Measurements from ENCODE around the gene FEZ2.
"Not testable (repeated sequence)": the region's sequence is repeated elsewhere in the genome, so short reads cannot be mapped to it uniquely, and the experiment has no call there.

FEZ2 gene, protein sequence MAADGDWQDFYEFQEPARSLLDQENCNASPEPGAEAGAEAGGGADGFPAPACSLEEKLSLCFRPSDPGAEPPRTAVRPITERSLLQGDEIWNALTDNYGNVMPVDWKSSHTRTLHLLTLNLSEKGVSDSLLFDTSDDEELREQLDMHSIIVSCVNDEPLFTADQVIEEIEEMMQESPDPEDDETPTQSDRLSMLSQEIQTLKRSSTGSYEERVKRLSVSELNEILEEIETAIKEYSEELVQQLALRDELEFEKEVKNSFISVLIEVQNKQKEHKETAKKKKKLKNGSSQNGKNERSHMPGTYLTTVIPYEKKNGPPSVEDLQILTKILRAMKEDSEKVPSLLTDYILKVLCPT

DNA sequence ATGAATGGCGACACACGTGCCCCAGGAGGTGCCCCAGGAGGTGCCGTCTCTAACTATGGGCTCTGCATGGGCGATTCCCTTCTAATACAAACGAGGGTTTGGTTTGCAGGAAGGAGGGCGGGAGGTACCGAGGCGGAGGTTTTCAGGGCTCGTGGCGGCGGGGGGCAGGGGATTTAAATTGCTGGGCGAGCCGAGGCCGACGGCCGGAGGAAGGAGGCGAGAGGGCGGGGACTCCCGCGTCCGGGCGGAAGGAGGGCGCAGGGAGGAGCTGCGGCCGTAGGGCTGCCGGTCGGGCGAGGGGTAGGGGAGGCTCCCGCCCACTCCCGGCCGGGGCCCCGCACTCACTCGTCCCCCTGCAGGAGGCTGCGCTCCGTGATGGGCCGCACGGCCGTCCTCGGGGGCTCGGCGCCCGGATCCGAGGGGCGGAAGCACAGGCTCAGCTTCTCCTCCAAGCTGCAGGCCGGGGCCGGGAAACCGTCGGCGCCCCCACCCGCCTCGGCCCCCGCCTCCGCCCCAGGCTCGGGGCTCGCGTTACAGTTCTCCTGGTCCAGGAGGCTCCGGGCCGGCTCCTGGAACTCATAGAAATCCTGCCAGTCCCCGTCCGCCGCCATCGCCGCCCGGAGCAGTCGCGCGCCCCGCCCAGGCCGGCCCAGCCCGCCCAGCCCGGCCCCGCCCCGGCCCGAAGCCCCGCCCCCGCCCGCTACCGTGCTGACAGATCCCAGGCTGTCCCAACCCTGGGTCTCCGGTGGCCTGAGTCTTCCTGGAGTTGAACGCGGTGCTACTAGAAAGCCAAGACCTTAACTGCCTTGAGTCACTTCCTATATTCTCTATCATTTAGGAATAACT is at the start of gene FEZ2:
Gene FEZ2 (minus strand): TSS at position 637 of the 846 bp plus-strand sequence. CDS start 26 bp downstream, at position 611.
- DNase-seq (ENCODE audit: low read depth), result peak; percentile 37

DNA sequence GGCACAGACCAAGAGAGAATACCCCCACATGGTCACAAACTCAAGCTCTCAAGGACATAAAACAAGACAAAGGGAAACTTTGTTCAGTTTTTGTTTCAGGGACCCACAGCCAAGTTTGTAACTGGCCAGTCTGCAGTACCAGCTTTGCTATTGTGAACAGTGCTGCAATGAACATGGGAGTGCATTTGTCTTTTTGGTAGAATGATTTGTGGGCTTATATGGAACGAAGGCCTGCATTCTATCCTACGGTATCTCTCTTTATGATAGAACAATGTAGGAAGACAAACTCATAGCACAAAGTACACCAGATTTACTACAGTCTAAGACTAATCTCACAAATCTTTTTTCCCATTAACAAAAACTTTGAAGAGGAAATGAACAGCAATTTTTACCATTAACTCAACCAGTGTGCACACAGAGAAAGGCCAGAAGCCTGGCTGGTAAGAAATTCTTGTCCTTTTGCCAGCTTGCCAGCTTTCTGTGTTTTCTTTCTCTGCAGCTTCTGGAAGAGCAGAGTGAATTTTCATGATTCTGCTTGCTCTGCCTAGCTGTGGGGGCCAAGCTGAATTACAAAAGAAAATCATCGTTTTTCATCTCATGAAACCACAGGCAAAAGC is 37.1 kb upstream of the FEZ2 start:
- DNase-seq (ENCODE audit: low read depth), result no peak

DNA sequence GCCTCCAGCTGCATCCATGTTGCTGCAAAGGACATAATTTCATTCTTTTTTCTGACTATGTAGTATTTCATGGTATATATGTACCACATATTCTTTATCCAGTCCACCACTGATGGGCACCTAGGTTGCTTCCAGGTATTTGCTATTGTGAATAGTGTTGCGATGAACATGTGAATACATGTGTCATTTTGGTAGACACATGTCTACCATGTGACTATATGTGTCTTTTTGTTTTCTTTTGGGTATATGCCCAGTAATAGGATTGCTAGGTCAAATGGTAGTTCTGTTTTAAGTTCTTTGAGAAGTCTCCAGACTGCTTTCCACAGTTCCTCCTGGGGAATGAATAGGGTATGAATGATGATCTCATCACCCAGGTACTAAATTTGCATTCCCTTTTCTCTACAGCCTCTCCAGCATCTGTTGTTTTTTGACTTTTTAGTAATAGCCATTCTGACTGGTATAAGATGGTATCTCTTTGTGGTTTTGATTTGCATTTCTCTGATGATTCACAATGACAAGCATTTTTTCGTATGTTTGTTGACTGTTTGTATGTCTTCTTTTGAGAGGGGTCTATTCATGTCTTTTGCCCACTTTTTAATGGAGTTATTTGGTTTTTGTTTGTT is 35.6 kb upstream of the FEZ2 start:
- DNase-seq (ENCODE audit: low read depth), result no peak

DNA sequence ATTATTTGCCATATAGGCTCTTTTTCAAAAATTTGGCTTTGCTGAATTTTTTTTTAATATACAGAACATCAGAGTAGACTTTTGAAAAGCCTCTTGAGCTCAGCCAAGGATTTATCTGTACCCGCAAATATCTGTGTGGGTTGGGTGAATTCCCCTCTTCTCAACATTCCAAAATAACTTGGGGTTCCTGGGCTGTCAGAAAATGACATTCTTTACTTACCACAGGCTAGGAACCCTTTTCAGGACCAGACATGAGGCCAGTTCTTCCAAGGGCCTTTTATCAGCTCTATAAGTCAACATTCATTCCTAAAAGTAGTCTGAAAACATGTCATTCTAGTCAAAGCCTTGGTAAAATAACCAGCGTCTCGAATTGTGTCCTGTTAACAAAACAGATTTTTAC is 28.8 kb upstream of the FEZ2 start:
- no peak for DNase-seq (ENCODE audit: low read depth)

DNA sequence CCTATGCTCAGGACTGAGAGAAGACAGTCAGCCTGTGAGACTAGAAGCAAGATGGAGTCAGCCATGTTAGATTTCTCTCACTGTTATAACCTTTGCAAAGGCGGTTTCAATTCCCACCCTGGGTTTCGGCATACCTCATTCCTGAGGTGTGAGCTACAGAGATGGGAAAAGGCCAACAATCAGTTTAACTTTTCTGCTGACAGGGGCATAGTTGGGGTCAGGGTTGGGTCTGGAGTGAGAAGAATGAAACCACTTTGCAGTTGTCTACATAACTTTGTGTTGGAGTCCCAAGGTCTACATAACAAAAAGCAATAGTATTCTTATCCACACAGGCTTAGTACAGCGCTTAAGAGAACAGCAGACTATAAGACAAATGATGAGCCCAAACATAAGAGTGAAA is 28.1 kb upstream of the FEZ2 start:
- DNase-seq (ENCODE audit: low read depth), result no peak

DNA sequence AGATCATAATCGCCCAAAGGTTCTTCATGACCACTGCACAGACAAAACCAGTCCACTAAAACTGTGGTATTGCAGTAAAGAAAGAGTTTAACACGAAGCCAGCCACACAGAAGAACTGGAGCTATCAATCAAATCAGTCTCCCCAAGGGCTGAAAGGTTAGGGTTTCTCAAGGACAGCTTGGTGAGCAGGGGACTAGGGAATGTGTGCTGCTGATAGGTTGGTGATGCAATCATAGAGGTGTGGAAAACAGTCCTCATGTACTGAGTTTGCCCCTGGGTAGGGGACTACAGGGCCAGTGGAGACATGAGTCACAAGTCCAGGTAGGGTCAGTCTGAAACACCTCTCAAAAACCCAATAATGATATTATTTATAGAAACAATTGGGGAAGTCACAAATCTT is 27.3 kb upstream of the FEZ2 start:
- no peak for DNase-seq (ENCODE audit: low read depth)

DNA sequence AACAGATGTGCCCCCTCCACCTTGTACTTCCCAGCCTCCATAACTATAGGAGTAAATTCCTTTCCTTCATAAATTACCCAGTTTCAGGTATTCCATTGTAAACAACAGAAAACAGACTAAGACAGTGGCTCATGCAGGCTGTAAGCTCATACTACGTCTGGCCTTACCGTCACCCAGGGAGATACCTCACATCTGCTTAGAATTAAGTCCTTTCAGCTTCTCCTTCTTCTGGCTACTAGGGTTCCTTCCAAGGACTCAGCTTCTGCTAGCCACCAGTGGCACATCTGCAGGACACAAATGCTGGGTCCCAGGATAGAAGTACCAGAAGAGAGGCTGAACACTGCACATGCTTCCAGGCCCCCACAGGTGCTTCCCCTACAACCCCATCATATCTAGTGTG is 22.4 kb upstream of the FEZ2 start:
- no peak for DNase-seq (ENCODE audit: low read depth)

DNA sequence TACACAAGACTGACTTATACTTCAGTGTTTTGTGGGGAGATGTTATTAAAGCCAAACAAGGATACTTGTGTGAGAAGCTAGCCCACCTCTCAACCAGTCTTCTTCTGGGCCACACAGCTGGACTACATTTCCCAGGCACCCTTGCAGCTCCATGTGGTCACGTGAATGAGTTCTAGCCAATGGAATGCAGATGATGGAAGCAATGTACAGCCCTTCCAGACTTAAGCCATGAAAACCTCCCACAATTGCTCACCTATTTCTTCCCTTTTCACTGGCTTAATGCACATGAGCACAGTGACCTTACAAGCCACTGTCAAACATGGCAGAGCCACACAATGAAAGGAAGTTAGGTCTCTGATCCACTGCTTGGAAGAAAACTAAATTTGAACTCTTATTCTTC is 20.4 kb upstream of the FEZ2 start:
- DNase-seq (ENCODE audit: low read depth), result no peak

DNA sequence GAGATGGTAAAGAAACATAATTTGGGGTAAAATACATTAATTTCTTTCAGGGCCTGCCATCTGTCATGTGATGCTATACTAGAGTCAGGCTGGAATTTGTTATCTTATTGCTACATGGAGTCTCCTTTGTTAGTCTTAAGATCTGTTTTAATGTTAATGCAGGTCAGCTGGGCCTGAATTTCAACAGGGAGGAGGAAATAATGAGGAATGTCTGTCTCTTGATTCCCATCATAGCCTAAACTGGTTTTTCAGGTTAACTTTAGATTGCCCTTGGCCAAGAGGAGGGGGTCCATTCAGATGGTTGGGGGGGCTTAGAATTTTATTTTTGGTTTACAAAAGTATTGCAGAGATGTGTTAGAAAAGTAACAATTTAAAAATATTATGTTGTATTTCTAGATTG is 19.0 kb upstream of the FEZ2 start:
- no peak for DNase-seq (ENCODE audit: low read depth)

DNA sequence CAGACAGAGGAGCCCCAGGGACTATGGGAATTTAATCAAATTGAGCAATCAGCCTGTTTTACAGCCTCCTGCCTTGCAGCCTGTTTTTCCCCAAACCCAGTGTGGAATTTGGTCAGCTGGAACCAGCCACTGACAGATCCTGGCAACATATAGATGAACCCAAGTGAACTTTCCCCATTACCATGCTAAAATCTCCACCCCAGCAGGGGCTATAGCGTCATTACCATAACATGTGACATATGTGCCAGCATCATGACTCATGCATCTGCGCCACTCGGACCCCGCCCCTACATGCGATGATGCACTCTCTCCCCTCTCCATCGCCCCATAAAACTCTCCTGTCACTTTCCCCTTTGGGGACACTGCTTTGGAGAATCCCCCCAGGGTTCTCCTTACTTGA is 17.3 kb upstream of the FEZ2 start:
- no peak for DNase-seq (ENCODE audit: low read depth)

DNA sequence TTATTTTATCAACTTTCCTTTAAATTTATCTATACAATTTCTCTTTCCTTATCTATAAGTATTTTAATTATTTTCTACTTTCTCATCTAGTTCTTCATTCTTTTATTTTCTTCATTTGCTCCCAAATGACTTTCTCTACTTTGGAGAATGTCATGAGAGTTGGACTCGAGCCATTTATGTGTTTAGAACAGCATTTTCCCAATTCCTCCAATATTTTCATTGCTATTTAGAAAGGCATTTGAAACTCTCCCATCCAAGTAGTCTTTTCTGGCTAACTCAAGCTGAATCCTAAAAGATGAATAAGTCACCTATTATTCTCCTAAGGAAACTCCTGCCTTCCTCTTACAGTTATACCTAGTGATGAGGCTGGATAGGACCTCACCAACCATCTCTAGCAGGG is 15.8 kb upstream of the FEZ2 start:
- no peak for DNase-seq (ENCODE audit: low read depth)

DNA sequence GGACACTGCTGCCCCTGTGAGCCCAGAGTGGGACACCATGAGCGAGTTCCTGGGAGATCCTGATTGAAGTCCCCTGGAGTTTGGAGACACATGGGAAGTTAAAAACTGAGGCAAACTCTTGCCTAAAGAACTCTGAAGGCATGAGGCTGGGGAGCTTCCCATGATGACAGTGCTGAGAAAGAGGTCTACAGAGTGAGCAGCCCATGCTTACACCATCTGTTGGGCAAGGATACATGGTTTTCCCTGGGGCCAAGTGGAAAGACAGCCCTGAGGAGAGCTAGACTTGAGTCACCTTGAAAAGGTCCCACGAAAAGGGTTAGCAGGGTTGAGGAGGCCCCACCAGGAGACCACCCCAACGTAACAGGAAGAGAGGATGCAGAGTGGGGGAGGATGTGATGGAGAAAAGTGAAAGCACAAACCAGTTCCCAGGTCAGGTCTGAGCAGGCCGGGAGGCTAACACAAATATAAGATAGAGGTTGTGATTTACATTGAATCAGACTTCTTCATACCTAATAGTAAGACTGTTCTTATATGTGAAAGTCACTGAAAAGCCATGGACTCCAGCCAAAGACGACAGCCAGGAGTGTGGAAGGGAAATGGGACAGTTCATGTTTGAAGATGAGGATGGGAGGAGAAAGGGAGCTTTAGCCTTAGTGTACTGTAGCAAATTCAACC is 13.5 kb upstream of the FEZ2 start:
- DNase-seq (ENCODE audit: low read depth), result no peak

DNA sequence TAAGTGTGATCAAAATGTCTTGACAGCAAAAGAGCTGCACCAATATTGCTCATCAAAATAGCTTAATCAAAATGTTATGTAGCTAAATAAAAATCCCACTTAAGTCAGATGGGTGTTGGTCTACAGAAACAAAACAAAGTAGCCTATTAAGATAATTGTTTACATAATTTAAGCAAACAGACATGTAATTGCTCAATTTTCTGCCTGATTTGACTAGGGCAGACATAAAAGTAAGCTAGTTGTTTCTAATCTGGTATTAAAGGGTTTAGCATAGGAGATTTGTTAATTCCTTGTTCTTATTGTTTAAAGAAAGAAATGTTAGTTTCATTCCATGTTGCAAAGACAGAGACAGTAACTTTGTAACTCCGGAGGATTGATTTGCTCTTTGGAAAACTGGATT is 11.5 kb upstream of the FEZ2 start:
- no peak for DNase-seq (ENCODE audit: low read depth)

DNA sequence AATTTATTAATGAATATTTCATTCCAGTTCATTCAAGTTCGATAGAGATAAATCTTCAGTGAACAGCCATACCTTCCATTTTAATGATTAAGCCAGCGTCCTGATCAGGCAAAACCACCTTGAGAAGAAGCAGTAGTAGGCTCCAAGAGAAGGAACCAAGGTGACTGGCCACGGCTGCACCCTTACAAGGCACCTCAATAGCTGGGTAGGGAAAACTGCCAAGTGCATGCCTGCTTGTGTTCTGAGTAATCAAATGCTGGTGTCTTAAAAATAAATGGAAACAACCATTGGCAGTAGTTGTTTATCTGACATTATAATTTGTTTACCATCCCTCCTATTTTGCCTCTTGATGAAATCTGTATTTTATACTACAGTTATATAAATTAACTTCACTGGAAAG is 10.0 kb upstream of the FEZ2 start:
- no peak for DNase-seq (ENCODE audit: low read depth)

DNA sequence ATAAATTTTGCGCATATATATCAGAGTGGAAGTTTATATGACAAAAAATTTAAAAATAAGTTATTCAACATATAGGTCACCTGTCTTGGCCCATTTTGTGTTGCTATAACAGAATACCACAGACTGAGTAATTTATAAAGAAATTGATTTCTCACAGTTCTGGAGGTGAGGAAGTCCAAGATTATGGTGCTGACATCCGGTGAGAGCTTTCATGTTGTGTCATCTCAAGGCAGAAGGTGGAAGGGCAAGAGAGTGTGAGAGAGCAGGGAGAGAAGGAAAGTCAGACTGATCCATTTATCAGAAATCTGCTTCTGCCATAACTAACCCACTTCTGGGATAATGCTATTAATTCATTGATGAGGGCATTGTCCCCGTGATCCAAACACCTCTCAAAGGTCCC is 9.0 kb upstream of the FEZ2 start:
- no peak for DNase-seq (ENCODE audit: low read depth)

DNA sequence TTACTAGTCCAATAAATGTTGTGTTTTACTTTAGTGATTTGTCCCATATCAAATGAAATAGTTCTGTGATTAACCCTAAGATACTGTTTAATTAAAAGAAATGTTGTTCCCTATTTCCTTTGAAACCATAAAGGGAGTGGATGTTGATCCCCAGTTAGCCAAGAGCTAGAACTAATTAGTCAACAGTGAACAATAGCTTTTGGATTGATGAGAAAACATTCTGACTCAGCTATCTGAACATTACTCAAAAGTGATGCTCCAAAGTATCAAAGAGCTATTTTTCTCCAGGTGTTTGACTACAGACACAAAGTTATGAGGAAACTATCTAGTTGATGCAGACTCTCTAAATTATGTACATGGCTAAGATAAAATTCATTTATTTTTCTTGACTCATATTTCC is 7.3 kb upstream of the FEZ2 start:
- no peak for DNase-seq (ENCODE audit: low read depth)

DNA sequence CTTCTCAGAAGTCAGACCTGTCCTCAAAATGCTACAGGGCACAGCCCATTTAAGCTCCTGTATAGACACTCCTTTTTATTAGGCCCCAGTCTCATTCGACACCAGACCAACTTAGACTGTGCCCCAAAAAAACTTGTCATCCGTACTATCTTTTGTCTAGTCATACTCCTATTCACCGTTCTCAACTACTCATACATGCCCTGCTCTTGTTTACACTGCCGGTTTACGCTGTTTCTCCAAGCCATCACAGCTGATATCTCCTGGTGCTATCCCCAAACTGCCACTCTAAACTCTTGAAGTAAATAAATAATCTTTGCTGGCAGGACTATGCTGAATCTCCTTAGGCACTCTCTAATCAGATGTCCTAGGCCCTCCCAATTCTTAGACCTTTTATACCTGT is 5.7 kb upstream of the FEZ2 start:
- DNase-seq (ENCODE audit: low read depth), result not testable (repeated sequence)

DNA sequence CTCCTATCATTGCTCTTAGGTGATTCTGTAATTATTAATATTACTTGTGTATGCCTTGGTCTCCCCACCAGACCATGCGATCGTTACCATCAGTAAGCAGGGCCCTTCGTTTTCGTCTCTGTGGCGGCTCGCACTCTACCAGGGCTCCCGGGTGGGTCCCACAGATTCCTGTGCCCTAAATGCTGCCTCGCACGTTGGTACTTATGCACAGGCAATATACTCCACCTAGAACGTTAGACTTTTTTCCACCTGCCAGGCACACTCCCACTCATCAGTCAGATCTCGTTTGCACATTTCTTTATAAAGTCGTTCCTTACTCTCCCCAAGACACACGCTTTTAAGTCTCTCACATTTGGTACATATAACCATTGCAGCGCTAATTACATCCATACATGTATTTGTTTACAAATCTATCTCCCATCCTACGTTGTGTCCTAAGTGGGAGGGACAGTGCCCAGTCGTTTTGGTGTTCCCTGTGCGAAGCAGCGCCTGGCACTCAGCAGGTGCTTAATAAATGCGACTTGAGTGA is 901 bp downstream of the FEZ2 start:
- DNase-seq (ENCODE audit: low read depth), result no peak

DNA sequence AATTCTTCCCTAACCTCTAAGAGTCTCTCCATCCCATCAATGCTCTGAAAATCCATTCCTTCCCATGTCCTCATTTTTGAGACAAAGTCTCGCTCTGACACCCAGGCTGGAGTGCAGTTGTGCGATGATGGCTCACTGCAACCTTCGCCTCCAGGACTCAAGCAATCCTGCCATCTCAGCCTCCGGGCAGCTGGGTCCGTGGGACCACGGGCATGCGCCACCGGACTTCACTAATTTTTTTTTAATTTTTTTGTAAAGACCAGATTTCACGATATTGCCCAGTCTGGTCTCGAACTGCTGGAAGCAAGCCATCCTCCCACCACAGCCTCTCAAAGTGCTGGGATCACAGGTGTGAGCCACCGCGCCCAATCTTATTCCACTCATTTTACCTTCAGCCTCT is 1.6 kb downstream of the FEZ2 start:
- DNase-seq (ENCODE audit: low read depth), result no peak

DNA sequence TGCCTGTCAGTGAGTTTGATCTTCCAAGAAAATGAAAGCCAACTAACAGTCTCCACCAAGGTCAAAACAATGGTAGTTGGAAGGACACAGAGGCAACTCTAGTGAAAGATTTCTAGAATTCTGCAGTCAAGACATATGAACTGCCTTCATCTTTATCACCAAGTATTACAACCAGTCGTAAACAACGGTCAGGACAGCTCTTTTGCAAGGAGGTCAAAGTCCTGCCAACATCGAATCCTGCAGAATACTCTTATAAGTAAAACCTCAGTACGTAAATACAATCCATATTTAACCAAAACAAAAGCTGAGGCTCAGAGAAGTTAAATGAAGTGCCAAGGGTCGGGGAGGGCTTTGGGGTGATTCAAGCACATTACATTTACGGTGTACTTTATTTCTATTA is 3.1 kb downstream of the FEZ2 start:
- no peak for DNase-seq (ENCODE audit: low read depth)

DNA sequence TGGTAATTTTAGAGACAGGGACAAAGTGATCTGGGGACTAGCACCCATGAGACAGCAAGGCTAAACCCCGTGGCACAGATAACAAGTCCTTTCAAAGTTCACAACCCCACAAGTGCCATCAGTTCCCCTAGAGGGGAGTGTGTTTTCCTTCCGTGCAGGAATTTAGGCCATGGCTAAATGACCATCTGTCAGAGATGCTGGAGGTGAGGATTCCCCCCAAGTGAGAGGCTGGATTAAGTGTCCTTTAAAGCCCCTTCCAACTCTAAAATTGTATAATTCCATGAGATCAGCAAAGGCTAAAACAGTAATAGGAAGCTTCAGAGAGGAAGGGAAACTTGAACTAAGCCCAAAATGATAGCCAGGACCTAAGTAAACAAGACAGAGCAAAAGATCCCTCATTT is 8.7 kb downstream of the FEZ2 start:
- DNase-seq (ENCODE audit: low read depth), result no peak

DNA sequence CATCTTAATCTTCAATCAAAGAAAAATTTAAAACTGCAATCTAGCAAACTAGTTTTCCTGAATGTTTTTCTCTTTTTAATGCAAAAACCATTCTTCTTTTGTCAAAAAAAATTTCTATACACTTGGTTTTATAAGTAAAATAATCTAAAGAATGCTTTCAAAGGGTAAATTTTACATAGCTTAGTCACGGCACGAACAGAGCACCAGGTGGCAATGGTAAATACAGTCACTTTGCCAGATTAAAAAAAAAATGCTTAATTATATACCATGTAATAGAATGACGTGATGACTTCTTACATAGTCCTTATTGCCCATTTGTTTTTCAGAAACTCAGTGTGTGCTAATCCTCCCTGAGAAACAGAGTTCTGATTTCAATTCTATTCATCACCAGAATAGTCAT is 10.4 kb downstream of the FEZ2 start:
- no peak for DNase-seq (ENCODE audit: low read depth)
